Glomerular visceral epithelial cell (primary cell): ENCODE measurements around the gene ENTHD1.
"Not testable (repeated sequence)": the region's sequence is repeated elsewhere in the genome, so short reads cannot be mapped to it uniquely, and the experiment has no call there.

ENCODE experiments used
- DNase-seq: peaks from one replicate; pipeline ENCODE4 v3.0.0-alpha.2; 2016; ENCODE audit errors: extremely low spot score

Gene ENTHD1

DNA sequence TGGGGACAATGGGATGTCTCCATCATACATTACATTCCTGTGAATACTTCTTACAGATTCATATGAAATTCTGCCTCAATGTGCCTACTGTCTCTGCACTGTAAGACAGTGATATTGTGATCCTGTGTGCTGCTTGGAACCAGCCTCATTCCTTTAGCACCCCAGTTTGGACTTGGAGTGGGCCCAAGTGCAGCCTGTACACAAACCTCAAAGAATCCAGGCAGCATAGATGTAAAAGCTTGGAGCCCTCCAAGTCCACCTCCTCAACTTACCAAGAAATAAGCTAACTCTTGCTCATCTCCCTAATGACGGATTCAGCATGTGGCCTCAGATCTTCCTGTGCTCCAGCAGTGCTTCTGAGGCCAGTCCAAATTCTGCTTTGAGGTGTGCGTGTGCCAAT, 31.7 kb upstream of the ENTHD1 start:
- DNase-seq = no peak

DNA sequence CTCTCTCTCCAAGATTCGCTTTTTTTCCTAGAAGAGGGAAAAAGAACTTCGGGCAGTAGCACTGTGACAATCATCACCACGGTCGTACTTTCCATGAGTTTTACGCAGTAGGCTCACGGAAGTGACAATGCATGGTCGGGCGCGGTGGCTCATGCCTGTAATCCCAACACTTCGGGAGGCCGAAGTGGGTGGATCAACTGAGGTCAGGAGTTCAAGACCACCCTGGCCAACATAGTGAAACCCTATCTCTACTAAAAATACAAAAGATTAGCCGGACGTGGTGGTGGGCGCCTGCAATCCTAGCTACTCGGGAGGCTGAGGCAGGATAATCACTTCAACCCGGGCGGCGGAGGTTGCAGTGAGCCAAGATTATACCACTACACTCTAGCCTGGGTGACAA, 30.7 kb upstream of the ENTHD1 start:
- DNase-seq = no peak

DNA sequence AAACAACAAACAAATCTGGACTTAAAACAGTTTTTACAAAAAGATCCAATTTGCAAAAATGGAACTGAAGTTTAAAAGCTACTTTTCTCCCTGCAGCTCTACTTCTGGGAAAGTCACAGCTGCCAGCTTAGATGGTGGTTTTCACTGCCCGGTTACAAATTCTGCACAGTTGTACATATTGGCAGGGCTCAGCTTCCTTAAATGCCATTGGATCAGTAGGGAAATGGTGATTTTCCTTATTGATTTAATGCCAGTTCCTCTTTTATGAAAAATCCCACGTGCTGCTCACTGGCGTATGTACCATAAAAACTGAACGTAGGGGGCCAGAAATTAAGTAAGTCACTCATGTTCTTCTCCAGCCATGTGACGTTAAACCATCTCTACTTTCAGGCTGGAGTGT, 30.1 kb upstream of the ENTHD1 start:
- DNase-seq = no peak

DNA sequence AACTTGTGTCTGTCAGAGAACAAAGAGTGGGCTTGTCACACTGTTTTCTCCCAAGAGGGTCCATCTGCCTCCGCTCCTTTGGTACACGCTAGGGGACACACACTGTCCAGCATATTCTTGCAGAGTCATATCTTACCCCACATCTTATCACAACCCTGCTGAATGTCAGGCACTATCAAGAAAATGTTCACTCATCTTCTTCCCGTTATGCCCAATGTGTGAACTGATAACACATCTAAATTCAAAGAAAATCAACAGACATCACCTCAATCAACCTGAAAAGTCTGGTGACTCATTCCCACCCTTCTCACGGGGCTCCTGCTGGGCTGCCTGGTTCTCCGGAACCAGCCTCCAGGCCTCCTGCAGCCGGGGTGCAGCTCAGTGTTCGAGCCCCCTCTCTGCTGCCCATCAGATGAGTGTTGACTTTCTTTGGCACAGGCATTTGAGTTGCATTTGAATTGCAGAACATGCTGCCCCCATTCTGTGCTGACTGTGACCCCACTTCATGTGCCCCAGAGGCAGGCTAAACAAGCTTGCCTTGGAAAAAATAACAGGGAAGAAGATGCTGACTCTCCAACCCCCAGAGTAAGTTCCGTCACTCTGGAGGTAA, 26.7 kb upstream of the ENTHD1 start:
- DNase-seq = no peak

- DNase-seq = no peak
Observed at GRCh38 chr22:39917776-39918495, 24.4 kb upstream of the ENTHD1 start.

DNA sequence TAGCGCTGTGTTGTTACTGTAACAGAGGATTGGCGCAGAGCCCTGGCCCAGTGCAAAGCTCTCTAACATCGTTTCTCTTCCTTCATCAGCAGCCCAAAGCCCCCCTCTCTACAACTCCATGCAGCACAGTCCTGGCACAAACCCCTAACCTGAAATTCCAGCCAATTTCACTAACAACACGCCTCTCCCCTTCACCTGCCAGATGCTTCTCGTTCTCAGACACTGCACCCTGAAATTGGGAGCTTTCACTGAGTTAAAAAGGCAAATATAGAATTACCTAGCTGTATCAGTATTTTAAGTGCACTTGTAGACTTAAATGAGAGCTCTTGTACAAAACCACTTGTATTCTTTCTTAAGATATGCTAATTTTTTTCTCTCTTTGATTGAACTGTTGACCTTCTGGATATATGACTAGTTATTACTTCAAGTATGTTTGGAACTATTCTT, 23.7 kb upstream of the ENTHD1 start:
- no peak for DNase-seq

DNA sequence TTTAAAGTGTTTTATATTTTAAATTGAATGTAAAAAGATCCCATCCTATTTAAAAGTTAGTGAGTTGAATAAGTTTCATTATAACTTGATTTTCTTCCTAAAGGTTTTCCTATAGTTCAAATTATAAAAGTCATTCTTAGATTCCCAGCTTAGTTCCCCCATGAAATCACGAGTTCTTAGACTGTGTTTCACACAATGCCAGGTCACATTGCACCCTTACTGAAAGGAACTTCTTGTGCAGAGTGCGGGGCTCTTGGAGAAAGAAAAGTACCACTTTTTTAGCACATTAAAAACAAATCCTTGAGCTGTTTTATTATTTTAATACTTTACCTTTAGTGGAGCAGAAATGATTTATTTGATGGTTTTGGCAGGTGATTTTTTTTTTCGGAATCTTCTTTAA, 22.9 kb upstream of the ENTHD1 start:
- DNase-seq = no peak

- DNase-seq = no peak
Observed at GRCh38 chr22:39915295-39915726, 21.8 kb upstream of the ENTHD1 start.

- no peak for DNase-seq
Observed at GRCh38 chr22:39914584-39914983, 21.0 kb upstream of the ENTHD1 start.

GRCh38 chr22:39913886-39914285, 20.3 kb upstream of the ENTHD1 start:
- DNase-seq = no peak

GRCh38 chr22:39913321-39913720, 19.8 kb upstream of the ENTHD1 start:
- DNase-seq = no peak

- DNase-seq = no peak
Observed at GRCh38 chr22:39910876-39911613, 17.5 kb upstream of the ENTHD1 start.

DNA sequence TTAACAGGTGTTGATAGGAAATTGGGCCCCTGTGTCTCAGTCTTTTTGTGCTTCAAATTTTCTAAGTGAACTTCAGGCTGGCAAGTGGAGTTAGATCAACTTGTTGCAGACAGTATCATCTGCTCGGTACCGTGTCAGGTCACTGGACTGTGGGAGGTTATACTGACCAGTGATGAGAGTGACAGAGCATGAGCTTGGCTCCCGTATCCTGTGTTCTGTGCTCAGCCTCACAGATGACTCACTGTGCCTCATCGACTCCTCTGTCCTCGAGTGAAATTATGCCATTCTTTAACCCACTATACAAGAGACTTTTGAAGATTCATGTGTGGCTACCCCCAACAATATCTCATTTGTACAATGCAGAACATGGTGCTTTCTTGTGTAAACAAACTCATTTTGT, 15.2 kb upstream of the ENTHD1 start:
- DNase-seq = peak; percentile 25

DNA sequence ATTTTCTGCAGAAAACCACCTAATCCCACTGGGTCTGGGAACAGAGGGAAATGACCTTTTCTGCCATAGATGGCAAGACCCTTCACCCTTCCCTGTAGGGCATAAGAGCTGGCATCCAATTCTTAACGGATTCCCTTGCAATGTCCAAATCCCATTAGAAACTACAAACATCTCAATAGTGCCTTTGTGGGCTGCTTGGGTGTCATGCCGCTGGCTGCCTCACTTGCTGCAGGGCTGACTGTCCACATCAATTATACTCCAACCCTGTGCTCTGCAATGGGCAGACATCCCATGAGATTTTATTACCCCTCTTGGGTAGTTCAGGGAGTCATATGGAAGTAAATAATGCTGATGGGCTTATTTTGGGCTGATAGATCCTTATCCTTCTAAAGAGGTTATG, 14.6 kb upstream of the ENTHD1 start:
- no peak for DNase-seq

DNA sequence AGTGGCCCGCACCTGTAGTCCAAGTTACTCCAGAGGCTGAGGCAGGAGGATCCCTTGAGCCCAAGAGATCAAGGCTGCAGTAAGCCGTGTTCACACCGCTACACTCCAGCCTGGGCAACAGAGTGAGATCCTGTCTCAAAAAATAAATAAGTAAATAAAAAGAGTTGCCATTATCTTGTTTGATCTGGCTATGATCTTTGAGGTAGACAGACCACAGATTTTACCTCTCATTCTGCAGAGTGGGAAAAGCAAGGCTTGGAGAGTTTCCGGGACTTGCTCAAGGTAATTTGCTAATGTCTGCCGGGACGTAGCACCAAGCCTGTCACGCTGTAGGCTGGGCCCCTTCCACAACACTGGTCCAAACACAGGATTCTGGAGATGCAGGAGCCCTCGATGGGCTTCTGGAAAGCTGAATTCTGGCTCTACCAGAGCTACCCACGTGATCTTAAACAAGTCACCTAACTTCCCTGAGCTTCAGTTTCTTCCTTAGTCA, 14.1 kb upstream of the ENTHD1 start:
- no peak for DNase-seq

GRCh38 chr22:39907047-39907446, 13.5 kb upstream of the ENTHD1 start:
- no peak for DNase-seq

DNA sequence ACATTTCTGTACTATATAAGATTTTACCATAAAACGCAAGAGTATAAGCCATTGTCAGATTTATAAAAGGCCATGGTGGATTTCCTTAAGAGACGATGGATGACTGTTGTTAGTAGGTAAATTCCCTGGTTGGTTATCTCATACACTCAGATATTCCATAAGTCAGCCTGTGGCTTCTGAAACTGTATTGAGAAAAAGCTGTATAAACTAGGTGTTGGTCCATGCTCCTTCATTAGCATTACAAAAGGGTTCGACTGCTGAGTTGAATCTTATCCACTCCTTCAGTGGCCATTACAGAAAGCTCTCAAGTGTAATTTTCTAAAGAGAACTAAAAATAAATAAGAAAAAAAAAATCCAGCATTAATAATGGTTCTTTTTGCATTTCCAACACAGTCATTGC, 12.6 kb upstream of the ENTHD1 start:
- DNase-seq = no peak

- no peak for DNase-seq
Observed at GRCh38 chr22:39905687-39906086, 12.1 kb upstream of the ENTHD1 start.

DNA sequence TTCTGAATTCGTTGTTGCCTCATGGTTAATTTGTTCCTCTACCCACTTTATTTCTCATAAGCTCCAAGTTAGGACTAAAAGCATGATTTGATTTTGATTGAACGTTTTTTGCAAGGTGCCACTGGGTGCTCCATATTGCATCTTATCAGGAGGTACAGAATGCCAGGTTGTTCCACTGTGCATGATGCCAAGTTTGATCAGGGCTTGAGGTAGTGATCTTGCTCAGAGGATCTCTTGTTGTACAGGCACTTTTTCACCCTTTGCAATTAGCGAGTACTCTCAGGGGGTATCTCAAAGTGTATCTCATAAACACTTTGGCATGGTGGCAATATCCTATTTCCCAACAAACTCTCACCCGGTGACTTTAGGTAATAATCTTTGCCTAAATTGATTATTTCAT, 11.3 kb upstream of the ENTHD1 start:
- DNase-seq = no peak

- not testable (repeated sequence) for DNase-seq
Observed at GRCh38 chr22:39904024-39904423, 10.5 kb upstream of the ENTHD1 start.

DNA sequence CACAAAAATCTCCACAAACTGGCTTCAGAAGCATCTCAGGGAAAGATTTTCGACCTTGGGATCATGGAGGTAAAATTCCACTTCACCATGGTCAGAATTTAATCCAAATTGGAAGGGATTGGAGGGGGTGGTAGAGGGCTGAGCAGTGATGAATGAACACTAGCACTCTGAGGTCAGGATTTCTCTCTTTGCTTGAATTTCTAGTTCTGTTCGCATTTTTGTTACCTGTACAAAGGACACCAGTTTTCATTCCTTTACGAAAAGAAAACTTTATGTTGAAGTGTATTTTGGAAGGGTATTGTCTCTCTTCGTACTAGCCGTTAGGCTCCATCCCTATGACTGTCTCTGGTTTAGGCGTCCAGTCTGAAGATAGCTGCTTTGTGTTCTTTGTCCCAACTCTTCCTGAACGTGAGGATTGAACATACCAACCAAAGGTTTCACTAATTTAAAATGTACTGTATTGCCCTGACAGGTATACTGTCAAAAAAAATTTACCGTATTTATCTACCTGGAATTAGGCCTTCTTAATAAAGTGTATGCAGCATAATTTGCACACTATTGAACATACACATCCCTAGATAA, 8.1 kb upstream of the ENTHD1 start:
- no peak for DNase-seq
